Endothelial cell of hepatic sinusoid (primary cell): Measurements from ENCODE around the gene CPNE6.

Experiments
- in situ Hi-C: cut with HindIII; loops from 2 replicates; pipeline ENCODE4 v1.10.0; 2017; ENCODE audit warnings: low sequenced_read_pairs

The CPNE6 gene

DNA sequence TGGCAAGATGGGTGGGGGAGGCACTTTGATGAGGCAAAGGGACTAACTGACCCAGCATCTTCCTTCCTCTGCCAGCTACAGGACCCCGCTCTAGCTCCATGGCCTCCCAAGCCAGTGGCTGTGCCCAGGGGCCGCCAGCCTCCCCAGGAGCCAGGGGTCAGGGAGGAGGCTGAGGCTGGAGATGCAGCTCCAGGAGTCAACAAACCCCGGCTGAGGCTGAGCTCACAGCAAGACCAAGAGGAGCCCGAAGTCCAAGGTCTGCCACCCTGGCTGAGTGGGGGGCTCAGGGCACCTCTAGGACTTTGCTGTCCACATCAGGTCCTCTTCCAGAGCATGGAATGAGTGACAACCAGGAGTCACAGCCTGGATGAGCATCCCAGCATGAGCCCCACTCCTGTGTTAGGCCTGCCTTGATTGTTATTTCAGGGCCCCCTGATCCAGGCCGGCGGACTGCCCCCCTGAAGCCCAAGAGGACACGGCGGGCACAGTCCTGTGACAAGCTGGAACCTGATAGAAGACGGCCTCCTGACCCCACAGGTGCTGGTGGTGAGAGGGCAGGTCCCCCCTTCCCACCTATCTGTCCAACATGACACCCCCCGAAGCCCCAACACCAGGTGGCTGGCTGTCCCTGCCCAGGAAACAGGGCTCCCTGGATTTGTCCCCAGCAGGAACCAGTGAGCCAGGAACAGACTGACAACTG is 2.5 kb upstream of the CPNE6 start:
- in situ Hi-C loops: no loop called here

GRCh38 chr14:24069411-24069735 is 2.0 kb upstream of the CPNE6 start:
- in situ Hi-C loops: no loop called here

DNA sequence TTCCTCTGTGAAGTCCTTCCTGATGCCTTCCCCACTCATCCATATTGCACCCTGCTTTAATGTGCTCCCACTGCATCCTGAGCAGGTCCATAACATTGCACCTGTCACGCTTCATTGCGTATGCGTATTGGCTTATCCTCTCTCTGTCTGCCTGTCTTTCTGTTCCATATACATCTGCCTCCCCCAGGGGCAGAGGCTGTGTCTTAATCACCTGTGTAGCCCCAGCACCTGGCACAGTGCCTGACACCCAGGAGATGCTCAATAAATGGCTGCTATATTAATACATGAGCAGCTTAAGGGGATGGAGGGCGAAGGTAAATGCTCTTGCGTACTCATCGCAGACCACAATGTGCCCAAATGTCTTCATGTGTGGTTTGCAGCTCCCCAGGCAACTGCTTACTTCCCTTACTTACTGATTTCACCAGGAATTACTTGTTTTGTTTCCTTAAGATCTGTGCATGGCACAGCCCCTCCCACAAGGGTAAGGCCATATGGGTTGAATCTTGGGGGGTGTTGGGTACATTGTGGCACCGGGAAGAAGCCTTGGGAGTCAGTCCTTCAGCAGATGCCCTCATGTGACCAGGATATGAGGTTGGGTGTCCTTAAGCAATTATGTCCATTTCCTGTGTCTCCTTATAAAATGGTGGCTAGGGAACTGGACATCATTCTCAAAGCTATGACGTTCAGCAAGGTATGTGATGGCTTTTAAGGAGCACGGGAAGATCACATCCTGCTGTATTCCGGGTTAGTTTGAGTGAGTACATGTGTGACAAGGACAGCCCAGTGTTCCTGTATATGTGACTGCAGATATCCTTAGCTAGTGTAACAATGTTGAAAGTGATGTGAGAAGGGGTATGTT is 848 bp upstream of the CPNE6 start:
- in situ Hi-C loops: no loop called here

DNA sequence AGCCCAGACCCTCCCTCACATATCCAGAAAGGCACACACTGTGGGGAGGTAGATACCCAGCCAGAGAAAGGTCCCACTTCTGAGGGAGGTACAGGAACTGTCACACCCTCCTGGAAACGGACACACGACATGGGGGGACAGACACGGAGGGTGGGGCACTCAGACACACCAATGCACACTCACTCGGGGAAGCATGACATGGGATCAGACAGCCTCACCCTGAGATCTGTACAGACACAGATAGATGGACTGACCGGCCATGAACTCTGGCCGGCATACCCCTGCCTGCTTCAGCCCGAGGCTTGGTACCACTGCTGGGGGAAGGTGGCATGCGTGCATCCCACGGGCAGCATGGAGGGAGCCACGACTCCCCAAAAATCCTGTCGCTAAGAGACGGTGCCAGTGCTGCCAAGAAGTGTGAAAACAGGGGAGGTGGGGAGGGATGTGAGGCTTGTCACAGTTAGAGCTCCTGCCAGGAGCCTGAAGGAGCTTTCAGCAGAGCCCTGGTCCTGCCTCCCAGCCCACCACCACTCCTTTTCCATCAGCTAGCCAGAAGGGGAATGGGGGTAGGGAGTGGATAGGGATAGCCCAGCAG is 571 bp downstream of the CPNE6 start:
- in situ Hi-C loops: no loop called here

GRCh38 chr14:24072436-24072835 is 1.1 kb downstream of the CPNE6 start:
- in situ Hi-C loops: no loop called here

DNA sequence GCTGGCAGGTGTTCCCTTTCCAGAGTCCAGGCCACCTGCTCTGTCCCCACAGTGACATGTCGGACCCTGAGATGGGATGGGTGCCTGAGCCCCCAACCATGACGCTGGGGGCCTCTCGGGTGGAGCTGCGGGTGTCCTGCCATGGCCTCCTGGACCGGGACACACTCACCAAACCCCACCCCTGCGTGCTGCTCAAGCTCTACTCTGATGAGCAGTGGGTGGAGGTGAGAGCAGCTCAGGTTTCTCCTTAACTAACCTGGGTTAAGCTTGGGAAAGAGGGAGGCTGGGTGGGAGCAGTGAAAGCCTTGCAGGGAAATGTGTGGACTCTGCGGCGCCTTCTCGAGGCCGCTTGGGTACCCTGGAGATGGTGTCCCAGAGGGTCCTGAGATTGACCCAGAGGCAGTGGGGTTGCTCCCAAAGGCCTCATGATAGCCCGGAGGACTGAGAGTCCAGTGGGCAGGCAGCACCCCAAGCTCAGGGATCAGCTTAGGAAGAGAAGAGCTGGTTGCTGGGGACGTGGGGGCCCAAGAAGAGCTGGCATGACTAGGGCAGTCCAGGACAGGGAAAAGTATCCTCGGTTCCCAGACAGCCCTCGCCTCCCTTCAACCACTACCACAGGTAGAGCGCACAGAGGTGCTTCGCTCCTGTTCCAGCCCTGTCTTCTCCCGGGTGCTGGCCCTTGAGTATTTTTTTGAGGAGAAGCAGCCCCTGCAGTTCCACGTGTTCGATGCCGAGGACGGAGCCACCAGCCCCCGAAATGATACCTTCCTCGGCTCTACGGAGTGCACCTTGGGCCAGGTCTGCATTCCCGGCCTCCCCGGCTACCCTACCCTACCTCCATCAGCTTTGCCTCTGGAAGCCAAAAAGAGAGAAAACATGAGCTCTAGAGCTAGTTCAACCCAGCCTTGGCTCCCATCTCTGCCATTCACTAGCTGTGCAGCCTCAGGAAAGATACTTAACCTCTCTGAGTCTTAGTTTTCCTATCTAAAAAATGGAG is 1.8 kb downstream of the CPNE6 start:
- in situ Hi-C loops: no loop called here

DNA sequence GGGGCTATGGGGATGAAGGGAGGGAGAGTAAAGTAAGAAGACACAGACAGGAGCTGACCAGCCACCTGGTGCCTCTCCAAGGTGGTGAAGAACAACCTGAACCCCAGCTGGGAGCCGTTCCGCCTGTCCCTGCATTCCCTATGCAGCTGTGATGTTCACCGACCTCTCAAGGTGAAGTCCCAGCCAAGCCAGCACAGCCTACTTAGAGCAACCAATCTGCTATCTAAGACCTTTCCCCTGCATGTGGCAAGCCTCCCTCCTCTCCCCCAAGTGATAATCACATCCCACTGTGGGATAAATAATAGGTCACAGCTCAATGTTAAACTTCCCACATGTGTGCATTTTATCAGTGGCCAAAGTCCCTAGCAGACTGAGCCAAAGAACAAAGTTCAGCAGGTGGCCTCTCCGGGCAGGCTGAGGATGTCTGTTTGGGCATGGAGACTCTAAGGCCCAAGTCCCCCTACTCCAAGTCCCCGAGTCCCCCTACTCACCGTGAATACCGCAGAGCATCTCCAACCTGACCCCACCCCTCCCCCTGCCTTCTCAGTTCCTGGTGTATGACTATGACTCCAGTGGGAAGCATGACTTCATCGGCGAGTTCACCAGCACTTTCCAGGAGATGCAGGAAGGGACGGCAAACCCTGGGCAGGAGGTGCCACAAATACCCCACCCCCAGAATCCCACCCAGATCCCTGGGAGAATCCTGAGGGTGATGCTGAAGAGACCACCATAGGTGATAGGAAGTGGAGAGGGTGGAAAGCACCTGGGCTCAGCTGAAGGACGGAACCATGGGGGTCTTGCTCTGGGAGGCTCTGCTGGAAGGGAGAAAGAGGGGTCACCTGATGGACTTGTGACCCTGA is 3.5 kb downstream of the CPNE6 start:
- in situ Hi-C loops: no loop called here

- in situ Hi-C loops: no loop called here
These were observed 4.3 kb downstream of the CPNE6 start for GRCh38 chr14:24075485-24076301.

DNA sequence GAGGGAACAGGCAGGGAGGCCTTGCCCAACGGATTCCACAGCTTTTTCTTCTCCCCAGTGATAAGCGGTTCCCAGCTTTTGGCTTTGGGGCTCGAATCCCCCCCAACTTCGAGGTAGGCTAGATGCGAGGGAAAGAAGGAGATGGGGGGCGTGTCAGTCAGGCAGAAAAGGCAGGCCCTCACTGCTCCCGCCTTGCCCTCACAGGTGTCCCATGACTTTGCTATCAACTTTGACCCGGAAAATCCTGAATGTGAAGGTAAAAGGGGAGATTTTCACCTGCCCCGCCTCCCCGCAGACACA is 4.9 kb downstream of the CPNE6 start:
- in situ Hi-C loops: no loop called here

DNA sequence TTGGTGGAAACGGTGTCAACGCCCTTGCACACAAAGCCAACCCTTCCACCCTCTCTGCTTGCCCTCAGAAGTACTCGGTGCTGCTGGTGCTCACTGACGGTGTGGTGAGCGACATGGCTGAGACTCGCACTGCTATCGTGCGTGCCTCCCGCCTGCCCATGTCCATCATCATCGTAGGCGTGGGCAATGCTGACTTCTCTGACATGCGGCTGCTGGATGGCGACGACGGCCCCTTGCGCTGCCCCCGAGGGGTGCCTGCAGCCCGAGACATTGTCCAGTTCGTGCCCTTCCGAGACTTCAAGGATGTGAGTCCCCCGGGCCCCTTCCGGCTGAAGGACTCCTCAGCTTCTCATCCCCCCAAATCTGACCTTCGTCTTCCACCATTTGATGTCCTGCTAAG is 5.7 kb downstream of the CPNE6 start:
- in situ Hi-C loops: no loop called here

DNA sequence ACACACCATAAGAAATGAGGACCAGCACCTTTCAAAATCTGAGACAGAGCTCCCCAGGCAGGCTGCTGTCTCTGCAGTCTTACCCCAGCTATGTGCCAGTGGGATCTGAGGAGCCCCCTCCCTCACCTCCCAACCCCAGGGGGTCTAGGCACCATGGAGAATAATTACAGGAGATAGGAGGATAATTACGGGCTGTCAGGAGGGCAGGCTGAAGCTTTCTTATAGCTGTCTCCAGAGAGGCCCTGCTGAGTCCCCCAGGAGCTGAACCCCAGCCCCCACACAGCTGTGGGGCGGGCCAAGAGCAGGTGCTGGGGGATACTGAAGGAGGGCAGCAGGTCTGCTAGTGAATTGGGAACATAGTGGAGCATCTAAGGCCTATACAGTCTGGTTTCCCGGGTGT is 6.8 kb downstream of the CPNE6 start:
- in situ Hi-C loops: no loop called here

DNA sequence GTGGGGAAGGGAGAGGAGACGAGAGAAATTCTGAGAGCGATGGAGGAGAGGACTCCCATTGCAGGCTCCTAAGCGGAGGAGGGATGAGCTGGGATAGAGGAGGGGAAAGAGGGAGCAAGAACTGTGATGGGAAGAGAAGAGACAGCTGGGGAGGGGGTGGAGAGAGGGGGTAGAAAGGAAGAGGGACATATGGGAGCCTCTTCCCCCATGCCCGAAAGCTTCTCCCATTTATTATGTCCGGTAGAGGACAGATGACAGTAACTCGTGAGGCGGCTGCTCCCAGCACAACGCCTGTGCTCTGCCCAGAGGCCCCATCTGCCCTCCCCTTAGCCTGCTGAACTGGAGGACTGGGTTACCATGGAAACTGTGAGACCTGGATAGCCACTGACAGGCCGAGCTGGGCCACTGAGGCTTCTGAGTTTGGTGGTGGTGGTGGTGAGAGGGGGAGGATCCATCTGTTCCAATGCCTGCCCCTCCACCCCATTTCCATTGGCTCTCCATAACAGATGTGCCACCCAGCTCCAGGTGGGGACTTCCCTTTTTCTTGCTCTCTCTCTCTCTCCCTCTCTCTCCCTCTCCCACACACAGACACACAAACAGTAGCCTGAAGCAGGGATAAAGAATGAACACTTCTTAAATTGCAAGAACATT is 8.3 kb downstream of the CPNE6 start:
- in situ Hi-C loops: no loop called here

- in situ Hi-C loops: no loop called here
These were observed 8.8 kb downstream of the CPNE6 start for GRCh38 chr14:24080142-24080530.

- in situ Hi-C loops: no loop called here
These were observed 9.8 kb downstream of the CPNE6 start for GRCh38 chr14:24080888-24081738.

DNA sequence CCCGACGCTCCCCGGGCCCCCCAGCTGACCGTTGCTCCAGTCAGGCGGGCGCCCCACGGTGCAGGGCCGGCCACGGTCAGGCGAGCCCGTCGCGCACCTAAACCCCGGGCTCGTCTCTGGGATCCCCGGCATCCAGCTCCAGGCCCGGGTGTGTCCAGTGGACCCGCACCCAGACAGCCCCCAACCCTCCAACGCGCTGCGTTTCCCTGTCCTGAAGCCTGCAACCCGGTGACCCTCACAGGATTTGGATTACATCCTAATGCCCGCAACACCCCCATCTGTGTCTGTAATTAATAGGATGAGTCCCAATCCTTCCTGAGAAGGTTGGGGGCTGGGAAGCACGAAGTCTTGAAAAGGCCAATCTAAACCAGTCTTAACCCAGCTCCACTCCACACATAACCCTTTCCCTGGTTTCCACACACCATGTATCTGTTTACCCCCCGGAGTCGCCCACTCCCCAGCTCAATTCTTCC is 10.4 kb downstream of the CPNE6 start:
- in situ Hi-C loops: no loop called here

- in situ Hi-C loops: no loop called here
These were observed 11.2 kb downstream of the CPNE6 start for GRCh38 chr14:24082411-24083080.

- in situ Hi-C loops: no loop called here
These were observed 12.1 kb downstream of the CPNE6 start for GRCh38 chr14:24083462-24083861.
